Neural cell (in vitro differentiated cells): ENCODE data around the gene RNF34.

Experiments used
- CTCF ChIP-seq: fragments of 450-650 bp; IDR thresholded peaks from 2 replicates; pipeline ENCODE4 v1.5.1; 2014; ENCODE audit warnings: antibody characterized with exemption, mild to moderate bottlenecking, moderate library complexity; ENCODE audit not compliant: poor library complexity, severe bottlenecking
- EP300 ChIP-seq: fragments of 450-650 bp; conservative IDR thresholded peaks from 2 replicates; pipeline ENCODE4 v1.6.1; 2014; ENCODE audit warnings: antibody characterized with exemption, mild to moderate bottlenecking, moderate library complexity; ENCODE audit not compliant: poor library complexity, severe bottlenecking
- EZH2 ChIP-seq: fragments of 200-600, 300-800 bp; shearing (Covaris generic), sonication (generic); IDR thresholded peaks from 2 replicates; pipeline ENCODE4 v1.6.1; 2014; ENCODE audit warnings: antibody characterized with exemption, low read length, borderline replicate concordance, mild to moderate bottlenecking; ENCODE audit not compliant: insufficient read depth, poor library complexity, severe bottlenecking
- MXI1 ChIP-seq: fragments of 450-650 bp; conservative IDR thresholded peaks from 2 replicates; pipeline ENCODE4 v1.6.1; 2014; ENCODE audit warnings: antibody characterized with exemption, mild to moderate bottlenecking; ENCODE audit not compliant: poor library complexity, severe bottlenecking
- POLR2AphosphoS5 ChIP-seq: IDR thresholded peaks from 2 replicates; pipeline ENCODE4 v1.6.1; 2012
- RAD21 ChIP-seq: fragments of 450-650 bp; conservative IDR thresholded peaks from 2 replicates; pipeline ENCODE4 v1.6.1; 2014; ENCODE audit warnings: antibody characterized with exemption, mild to moderate bottlenecking, moderate library complexity
- REST ChIP-seq: IDR thresholded peaks from 2 replicates; pipeline ENCODE4 v1.6.1; 2012; ENCODE audit warnings: borderline replicate concordance
- SMC3 ChIP-seq: fragments of 450-650 bp; conservative IDR thresholded peaks from 2 replicates; pipeline ENCODE4 v1.6.1; 2014; ENCODE audit warnings: antibody characterized with exemption, mild to moderate bottlenecking, moderate library complexity; ENCODE audit not compliant: poor library complexity
- TAF1 ChIP-seq: IDR thresholded peaks from 2 replicates; pipeline ENCODE4 v1.6.1; 2012; ENCODE audit warnings: low read depth

GRCh38 chr12:121383601-121384021, 16.3 kb upstream of the RNF34 start:
- no peak for TF ChIP-seq CTCF
- no peak for TF ChIP-seq EZH2
- no peak for TF ChIP-seq EP300
- no peak for TF ChIP-seq MXI1
- no peak for TF ChIP-seq POLR2AphosphoS5
- no peak for TF ChIP-seq SMC3
- TF ChIP-seq TAF1 = no peak
- TF ChIP-seq RAD21 = no peak
- TF ChIP-seq REST = no peak
